ENCODE measurements around the gene TMEM184A.

GRCh38 chr7:1530946-1531262 lies 25.1 kb downstream of the TMEM184A start:
- TF ChIP-seq CTCF (conservative IDR thresholded peaks at IDR 0.05; ENCODE audit: low read depth in 2 of 2): no peak
- TF ChIP-seq EZH2phosphoT487 (IDR thresholded peaks at IDR 0.05; ENCODE audit: unreplicated experiment): no peak
- no peak for TF ChIP-seq EZH2 (IDR thresholded peaks at IDR 0.05; ENCODE audit: low read depth, unreplicated experiment)
- TF ChIP-seq POLR2AphosphoS5 (IDR thresholded peaks at IDR 0.05; ENCODE audit: low read depth): no peak
- no peak for TF ChIP-seq CREB1 (CRISPR knock-in tag; IDR thresholded peaks at IDR 0.05; ENCODE audit: low read depth)
- TF ChIP-seq ZNF114 (CRISPR knock-in tag; IDR thresholded peaks at IDR 0.05): no peak
- no peak for TF ChIP-seq ZNF331 (CRISPR knock-in tag; IDR thresholded peaks at IDR 0.05; ENCODE audit: low read depth)
- no peak for TF ChIP-seq REST (IDR thresholded peaks at IDR 0.05; ENCODE audit: unreplicated experiment)
- TF ChIP-seq ETS1 (IDR thresholded peaks at IDR 0.05): no peak
- TF ChIP-seq JUNB (IDR thresholded peaks at IDR 0.05; ENCODE audit: unreplicated experiment): no peak
- no peak for TF ChIP-seq ZNF462 (CRISPR knock-in tag; IDR thresholded peaks at IDR 0.05)
- TF ChIP-seq STAT1 (IDR thresholded peaks at IDR 0.05; ENCODE audit: unreplicated experiment): no peak
